Measurements from ENCODE around the gene UBE2O. TPM values are rescaled to one million over a fixed set of nuclear protein-coding genes. Genes with fewer than 3 reads are reported as not detected.

Gene UBE2O
- total RNA-seq, 1 donor from 2014 or later, result 94.3 TPM

GRCh38 chr17:76485569-76485968 lies 32.6 kb upstream of the UBE2O start:
- DNase-seq, result no peak
- Mint-ChIP-seq H3K36me3 (ENCODE audit: unreplicated experiment) (no peaks in the 10 kb centered on the region), H3K9me3 (ENCODE audit: unreplicated experiment) (peaks cover 9% of the 10 kb centered on the region), H3K4me3 (ENCODE audit: unreplicated experiment) (no peak overlapping the region), H3K4me1 (ENCODE audit: low read depth, unreplicated experiment) (peaks cover 7% of the 10 kb centered on the region), H3K27ac (ENCODE audit: unreplicated experiment) (peak overlapping the region; percentile 22), H3K27me3 (ENCODE audit: unreplicated experiment) (no peaks in the 10 kb centered on the region)
- no peak for TF ChIP-seq CTCF (IDR thresholded peaks at IDR 0.05; ENCODE audit: partially characterized antibody, unreplicated experiment)

- TF ChIP-seq CTCF (IDR thresholded peaks at IDR 0.05; ENCODE audit: partially characterized antibody, unreplicated experiment), result no peak
- H3K9me3 Mint-ChIP-seq (ENCODE audit: unreplicated experiment), result peaks cover 9% of the 10 kb centered on the region
- H3K27me3 Mint-ChIP-seq (ENCODE audit: unreplicated experiment), result no peaks in the 10 kb centered on the region
- peaks cover 9% of the 10 kb centered on the region for H3K4me1 Mint-ChIP-seq (ENCODE audit: low read depth, unreplicated experiment)
- no peak overlapping the region for H3K27ac Mint-ChIP-seq (ENCODE audit: unreplicated experiment)
- no peak for DNase-seq
- peak overlapping the region; percentile 16 for H3K4me3 Mint-ChIP-seq (ENCODE audit: unreplicated experiment)
- no peaks in the 10 kb centered on the region for H3K36me3 Mint-ChIP-seq (ENCODE audit: unreplicated experiment)
These were observed 31.3 kb upstream of the UBE2O start for GRCh38 chr17:76484228-76484725.

- Mint-ChIP-seq H3K27me3 (ENCODE audit: unreplicated experiment) (no peaks in the 10 kb centered on the region), H3K27ac (ENCODE audit: unreplicated experiment) (peak overlapping the region; percentile 70), H3K4me3 (ENCODE audit: unreplicated experiment) (no peak overlapping the region), H3K9me3 (ENCODE audit: unreplicated experiment) (peaks cover 9% of the 10 kb centered on the region), H3K4me1 (ENCODE audit: low read depth, unreplicated experiment) (peaks cover 9% of the 10 kb centered on the region), H3K36me3 (ENCODE audit: unreplicated experiment) (no peaks in the 10 kb centered on the region)
- DNase-seq, result no peak
- TF ChIP-seq CTCF (IDR thresholded peaks at IDR 0.05; ENCODE audit: partially characterized antibody, unreplicated experiment), result no peak
These were observed 28.2 kb upstream of the UBE2O start for GRCh38 chr17:76481071-76481655.

GRCh38 chr17:76480632-76481031 lies 27.7 kb upstream of the UBE2O start:
- DNase-seq, result no peak
- TF ChIP-seq CTCF (IDR thresholded peaks at IDR 0.05; ENCODE audit: partially characterized antibody, unreplicated experiment), result no peak
- Mint-ChIP-seq H3K4me1 (ENCODE audit: low read depth, unreplicated experiment) (peaks cover 9% of the 10 kb centered on the region), H3K27ac (ENCODE audit: unreplicated experiment) (peak overlapping the region; percentile 65), H3K9me3 (ENCODE audit: unreplicated experiment) (peaks cover 7% of the 10 kb centered on the region), H3K4me3 (ENCODE audit: unreplicated experiment) (no peak overlapping the region), H3K36me3 (ENCODE audit: unreplicated experiment) (no peaks in the 10 kb centered on the region), H3K27me3 (ENCODE audit: unreplicated experiment) (no peaks in the 10 kb centered on the region)

GRCh38 chr17:76479515-76480060 lies 26.6 kb upstream of the UBE2O start:
- no peaks in the 10 kb centered on the region for H3K27me3 Mint-ChIP-seq (ENCODE audit: unreplicated experiment)
- peaks cover 7% of the 10 kb centered on the region for H3K9me3 Mint-ChIP-seq (ENCODE audit: unreplicated experiment)
- H3K4me1 Mint-ChIP-seq (ENCODE audit: low read depth, unreplicated experiment), result peaks cover 9% of the 10 kb centered on the region
- H3K27ac Mint-ChIP-seq (ENCODE audit: unreplicated experiment), result no peak overlapping the region
- no peak overlapping the region for H3K4me3 Mint-ChIP-seq (ENCODE audit: unreplicated experiment)
- no peak for DNase-seq
- TF ChIP-seq CTCF (IDR thresholded peaks at IDR 0.05; ENCODE audit: partially characterized antibody, unreplicated experiment), result no peak
- no peaks in the 10 kb centered on the region for H3K36me3 Mint-ChIP-seq (ENCODE audit: unreplicated experiment)
